ENCODE data around the gene ZNF732. TPM values are rescaled to one million over a fixed set of nuclear protein-coding genes. Genes with fewer than 3 reads are reported as not detected.
A peak's percentile ranks its signal among the peaks of the same experiment; 100 is the strongest.
"Not testable (repeated sequence)": the region's sequence is repeated elsewhere in the genome, so short reads cannot be mapped to it uniquely, and the experiment has no call there.

ZNF732 gene
- polyA plus RNA-seq, 3 donors = not detected

GRCh38 chr4:309807-310206, 4.5 kb upstream of the ZNF732 start:
- no peak overlapping the region for H3K4me3 Mint-ChIP-seq
- peaks cover 27 to 70% (median 64%) of the 10 kb centered on the region in 7 donors for H3K9me3 Mint-ChIP-seq
- Histone ChIP-seq H3K4me1 (ENCODE audit: control insufficient read depth in 1 of 2, insufficient read depth in 2 of 2, low read length in 2 of 2) (no peaks in the 10 kb centered on the region), H3K4me3 (replicated peaks in 1 of 3; ENCODE audit: low read depth in 2 of 3, low read length in 3 of 3) (no peak overlapping the region), H3K9me3 (replicated peaks in 1 of 2; ENCODE audit: control insufficient read depth in 1 of 2, insufficient read depth in 1 of 2, low read length in 2 of 2) (peaks cover 60 to 62% of the 10 kb centered on the region in 2 donors), H3K9ac (ENCODE audit: insufficient read depth, low read length, poor library complexity, severe bottlenecking) (no peak overlapping the region), H3K36me3 (replicated peaks in 1 of 2; ENCODE audit: control insufficient read depth in 1 of 2, insufficient read depth in 2 of 2, low read length in 2 of 2) (no peaks in the 10 kb centered on the region), H3K27me3 (ENCODE audit: control insufficient read depth in 2 of 2, insufficient read depth in 2 of 2, low read length in 2 of 2) (peaks cover 0 to 13% of the 10 kb centered on the region in 2 donors), H3K4me2 (replicated peaks; ENCODE audit: extremely low read depth, low read length, poor library complexity, severe bottlenecking) (no peak overlapping the region), H3K27ac (ENCODE audit: low read depth in 1 of 2, low read length in 2 of 2) (no peak overlapping the region), H2AFZ (ENCODE audit: insufficient read depth, low read depth, low read length, poor library complexity, severe bottlenecking) (no peak overlapping the region), H4K20me1 (ENCODE audit: insufficient read depth, low read length) (no peaks in the 10 kb centered on the region), H3K79me2 (ENCODE audit: insufficient read depth, low read length) (no peaks in the 10 kb centered on the region)
- no peak overlapping the region for H3K27ac Mint-ChIP-seq
- TF ChIP-seq, protein P1, sequence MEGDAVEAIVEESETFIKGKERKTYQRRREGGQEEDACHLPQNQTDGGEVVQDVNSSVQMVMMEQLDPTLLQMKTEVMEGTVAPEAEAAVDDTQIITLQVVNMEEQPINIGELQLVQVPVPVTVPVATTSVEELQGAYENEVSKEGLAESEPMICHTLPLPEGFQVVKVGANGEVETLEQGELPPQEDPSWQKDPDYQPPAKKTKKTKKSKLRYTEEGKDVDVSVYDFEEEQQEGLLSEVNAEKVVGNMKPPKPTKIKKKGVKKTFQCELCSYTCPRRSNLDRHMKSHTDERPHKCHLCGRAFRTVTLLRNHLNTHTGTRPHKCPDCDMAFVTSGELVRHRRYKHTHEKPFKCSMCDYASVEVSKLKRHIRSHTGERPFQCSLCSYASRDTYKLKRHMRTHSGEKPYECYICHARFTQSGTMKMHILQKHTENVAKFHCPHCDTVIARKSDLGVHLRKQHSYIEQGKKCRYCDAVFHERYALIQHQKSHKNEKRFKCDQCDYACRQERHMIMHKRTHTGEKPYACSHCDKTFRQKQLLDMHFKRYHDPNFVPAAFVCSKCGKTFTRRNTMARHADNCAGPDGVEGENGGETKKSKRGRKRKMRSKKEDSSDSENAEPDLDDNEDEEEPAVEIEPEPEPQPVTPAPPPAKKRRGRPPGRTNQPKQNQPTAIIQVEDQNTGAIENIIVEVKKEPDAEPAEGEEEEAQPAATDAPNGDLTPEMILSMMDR (IDR thresholded peaks at IDR 0.05) = no peak
- intact Hi-C loops (cut with micrococcal nuclease) = no loop called here
- peaks cover 13 to 24% (median 17%) of the 10 kb centered on the region in 3 donors for H3K27me3 Mint-ChIP-seq (ENCODE audit: low read depth in 3 of 3)
- H3K4me1 Mint-ChIP-seq = peaks cover 9% of the 10 kb centered on the region
- peaks cover 0 to 5% of the 10 kb centered on the region in 2 donors for H3K36me3 Mint-ChIP-seq
- no CpG with 5 or more reads among the region's 1 CpG for WGBS (ENCODE audit: insufficient coverage)
- no peak for DNase-seq

GRCh38 chr4:306551-306961, 1.3 kb upstream of the ZNF732 start:
- no CpG with 5 or more reads among the region's 3 CpGs for WGBS (ENCODE audit: insufficient coverage)
- no peak overlapping the region for H3K27ac ChIP-seq (ENCODE audit: low read depth in 1 of 2, low read length in 2 of 2)
- Mint-ChIP-seq H3K4me3 (no peak overlapping the region), H3K27ac (no peak overlapping the region), H3K9me3 (peaks cover 36 to 73% (median 62%) of the 10 kb centered on the region in 7 donors), H3K27me3 (ENCODE audit: low read depth in 3 of 3) (peaks cover 25 to 33% (median 26%) of the 10 kb centered on the region in 3 donors), H3K36me3 (peaks cover 4 to 5% of the 10 kb centered on the region in 2 donors), H3K4me1 (peaks cover 9% of the 10 kb centered on the region)
- TF ChIP-seq, protein P1 (IDR thresholded peaks at IDR 0.05) = no peak
- no peaks in the 10 kb centered on the region for H3K4me1 ChIP-seq (ENCODE audit: control insufficient read depth in 1 of 2, insufficient read depth in 2 of 2, low read length in 2 of 2)
- no peak overlapping the region for H3K4me2 ChIP-seq (replicated peaks; ENCODE audit: extremely low read depth, low read length, poor library complexity, severe bottlenecking)
- H2AFZ ChIP-seq (ENCODE audit: insufficient read depth, low read depth, low read length, poor library complexity, severe bottlenecking) = no peak overlapping the region
- H3K9ac ChIP-seq (ENCODE audit: insufficient read depth, low read length, poor library complexity, severe bottlenecking) = no peak overlapping the region
- H4K20me1 ChIP-seq (ENCODE audit: insufficient read depth, low read length) = no peaks in the 10 kb centered on the region
- H3K27me3 ChIP-seq (ENCODE audit: control insufficient read depth in 2 of 2, insufficient read depth in 2 of 2, low read length in 2 of 2) = peaks cover 0 to 17% of the 10 kb centered on the region in 2 donors
- intact Hi-C loops (cut with micrococcal nuclease) = no loop called here
- H3K4me3 ChIP-seq (replicated peaks in 1 of 3; ENCODE audit: low read depth in 2 of 3, low read length in 3 of 3) = no peak overlapping the region
- H3K36me3 ChIP-seq (replicated peaks in 1 of 2; ENCODE audit: control insufficient read depth in 1 of 2, insufficient read depth in 2 of 2, low read length in 2 of 2) = no peaks in the 10 kb centered on the region
- H3K9me3 ChIP-seq (replicated peaks in 1 of 2; ENCODE audit: control insufficient read depth in 1 of 2, insufficient read depth in 1 of 2, low read length in 2 of 2) = peaks cover 67 to 78% of the 10 kb centered on the region in 2 donors
- DNase-seq = no peak
- no peaks in the 10 kb centered on the region for H3K79me2 ChIP-seq (ENCODE audit: insufficient read depth, low read length)

- H3K4me2 ChIP-seq (replicated peaks; ENCODE audit: extremely low read depth, low read length, poor library complexity, severe bottlenecking) = not testable (repeated sequence)
- peaks cover 66 to 71% of the 10 kb centered on the region in 2 donors for H3K9me3 ChIP-seq (replicated peaks in 1 of 2; ENCODE audit: control insufficient read depth in 1 of 2, insufficient read depth in 1 of 2, low read length in 2 of 2)
These were observed 758 bp downstream of the ZNF732 start for GRCh38 chr4:304516-304915.

More at GRCh38 chr4:304516-304915, 758 bp downstream of the ZNF732 start:
- H3K9ac ChIP-seq (ENCODE audit: insufficient read depth, low read length, poor library complexity, severe bottlenecking); intact Hi-C loops (cut with micrococcal nuclease); DNase-seq; H3K79me2 ChIP-seq (ENCODE audit: insufficient read depth, low read length); H3K27ac ChIP-seq (ENCODE audit: low read depth in 1 of 2, low read length in 2 of 2); H3K36me3 ChIP-seq (replicated peaks in 1 of 2; ENCODE audit: control insufficient read depth in 1 of 2, insufficient read depth in 2 of 2, low read length in 2 of 2); H4K20me1 ChIP-seq (ENCODE audit: insufficient read depth, low read length); H2AFZ ChIP-seq (ENCODE audit: insufficient read depth, low read depth, low read length, poor library complexity, severe bottlenecking); H3K4me1 Mint-ChIP-seq; H3K4me3 ChIP-seq (replicated peaks in 1 of 3; ENCODE audit: low read depth in 2 of 3, low read length in 3 of 3); H3K36me3 Mint-ChIP-seq; H3K4me1 ChIP-seq (ENCODE audit: control insufficient read depth in 1 of 2, insufficient read depth in 2 of 2, low read length in 2 of 2): not testable (repeated sequence)
- H3K27me3 Mint-ChIP-seq (ENCODE audit: low read depth in 3 of 3) = peaks cover 23 to 28% (median 25%) of the 10 kb centered on the region in 3 donors
- peaks cover 0 to 17% of the 10 kb centered on the region in 2 donors for H3K27me3 ChIP-seq (ENCODE audit: control insufficient read depth in 2 of 2, insufficient read depth in 2 of 2, low read length in 2 of 2)
- H3K27ac Mint-ChIP-seq = peak overlapping the region in 1 of 7 donors; percentile 26
- 21% methylated on average over 5 of the region's 20 CpGs for WGBS (ENCODE audit: insufficient coverage)
- H3K4me3 Mint-ChIP-seq = peak overlapping the region; percentile 34 to 78
- H3K9me3 Mint-ChIP-seq = peaks cover 35 to 77% (median 64%) of the 10 kb centered on the region in 7 donors

Data from CD14-positive monocyte (primary cell).